ENCODE results near the gene PLCH1. TPM values are rescaled to one million over a fixed set of nuclear protein-coding genes. Genes with fewer than 3 reads are reported as not detected.
A peak's percentile ranks its signal among the peaks of the same experiment; 100 is the strongest.

The PLCH1 gene
- total RNA-seq, 1 experiment from 2014 or later = 4.1 TPM

DNA sequence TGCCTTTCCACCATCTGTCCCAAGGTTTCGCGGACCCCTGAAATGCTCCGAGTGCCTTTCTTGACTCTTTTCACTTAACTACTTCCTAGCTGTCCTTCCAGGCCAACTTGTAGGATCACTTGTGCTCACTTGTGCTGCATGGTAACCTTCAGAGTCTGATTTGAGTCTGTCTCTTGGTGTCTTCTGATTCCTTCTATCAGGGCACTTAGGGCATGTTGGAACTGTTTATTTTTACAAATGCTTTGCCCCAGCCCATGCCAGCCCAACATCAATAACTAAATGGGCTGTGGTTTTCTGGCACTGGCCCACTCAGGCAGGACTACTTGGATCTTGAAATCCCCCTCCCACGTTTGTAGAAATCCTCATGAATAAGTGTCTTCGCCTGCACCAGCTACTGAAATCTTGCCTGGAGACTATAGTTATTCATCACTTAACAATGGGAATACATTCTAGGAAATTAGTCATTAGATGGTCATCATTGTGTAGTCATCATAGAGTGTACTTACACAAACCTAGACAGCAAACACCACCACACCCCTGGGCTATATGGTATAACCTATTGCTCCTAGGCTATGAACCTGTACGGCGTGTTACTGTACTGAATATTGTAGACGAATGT lies 328.3 kb downstream of the PLCH1 start:
- peak overlapping the region; percentile 84 for H3K27ac ChIP-seq (ENCODE audit: low read length)
- no peaks in the 10 kb centered on the region for H3K9me3 ChIP-seq (ENCODE audit: low read length)
- peak overlapping the region; percentile 30; the same call in 1 of the 2 replicates for H3K9ac ChIP-seq (ENCODE audit: low read length)
- H3K79me2 ChIP-seq (ENCODE audit: low read length) = no peaks in the 10 kb centered on the region
- H3K4me3 ChIP-seq (ENCODE audit: low read length) = peak overlapping the region; percentile 41; the same call in 1 of the 2 replicates
- ChIA-PET CTCF (no interaction called here), POLR2A (ENCODE audit: unreplicated experiment) (interaction anchor here (0.5 kb wide), 1 partner anchor 105 kb away, joined by 4 read pairs; no protein-coding TSS in a partner anchor)
- H3K4me2 ChIP-seq (ENCODE audit: low read length) = peak overlapping the region; percentile 60
- peak; percentile 96 for ATAC-seq
- intact Hi-C loops (cut with micrococcal nuclease) = loop anchor here (1.0 kb wide), 2 partner anchors 25 to 286 kb away; no protein-coding TSS in a partner anchor
- H3F3A ChIP-seq (ENCODE audit: low read length, unreplicated experiment) = no peaks in the 10 kb centered on the region
- H3K27me3 ChIP-seq (ENCODE audit: low read length) = no peaks in the 10 kb centered on the region
- no TSS peak for BruUV-seq (replicated peaks)
- no peaks in the 10 kb centered on the region for H4K20me1 ChIP-seq (ENCODE audit: low read length)
- H3K4me1 ChIP-seq (ENCODE audit: insufficient read depth, low read length) = peaks cover 27% of the 10 kb centered on the region
- peak; percentile 97 for DNase-seq
- no peak for TF ChIP-seq EZH2 (IDR thresholded peaks at IDR 0.05; ENCODE audit: low read length, unreplicated experiment)
- TF ChIP-seq, protein P1, sequence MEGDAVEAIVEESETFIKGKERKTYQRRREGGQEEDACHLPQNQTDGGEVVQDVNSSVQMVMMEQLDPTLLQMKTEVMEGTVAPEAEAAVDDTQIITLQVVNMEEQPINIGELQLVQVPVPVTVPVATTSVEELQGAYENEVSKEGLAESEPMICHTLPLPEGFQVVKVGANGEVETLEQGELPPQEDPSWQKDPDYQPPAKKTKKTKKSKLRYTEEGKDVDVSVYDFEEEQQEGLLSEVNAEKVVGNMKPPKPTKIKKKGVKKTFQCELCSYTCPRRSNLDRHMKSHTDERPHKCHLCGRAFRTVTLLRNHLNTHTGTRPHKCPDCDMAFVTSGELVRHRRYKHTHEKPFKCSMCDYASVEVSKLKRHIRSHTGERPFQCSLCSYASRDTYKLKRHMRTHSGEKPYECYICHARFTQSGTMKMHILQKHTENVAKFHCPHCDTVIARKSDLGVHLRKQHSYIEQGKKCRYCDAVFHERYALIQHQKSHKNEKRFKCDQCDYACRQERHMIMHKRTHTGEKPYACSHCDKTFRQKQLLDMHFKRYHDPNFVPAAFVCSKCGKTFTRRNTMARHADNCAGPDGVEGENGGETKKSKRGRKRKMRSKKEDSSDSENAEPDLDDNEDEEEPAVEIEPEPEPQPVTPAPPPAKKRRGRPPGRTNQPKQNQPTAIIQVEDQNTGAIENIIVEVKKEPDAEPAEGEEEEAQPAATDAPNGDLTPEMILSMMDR (conservative IDR thresholded peaks at IDR 0.05; ENCODE audit: low read depth, low read length) = no peak
- no peak for TF ChIP-seq EZH2phosphoT487 (IDR thresholded peaks at IDR 0.05; ENCODE audit: borderline replicate concordance, low read length)
- no peaks in the 10 kb centered on the region for H3K36me3 ChIP-seq (ENCODE audit: low read depth, low read length)
- H3K9me2 ChIP-seq (replicated peaks; ENCODE audit: low read length) = no peaks in the 10 kb centered on the region
- no peak overlapping the region for H2AFZ ChIP-seq (ENCODE audit: low read length)

DNA sequence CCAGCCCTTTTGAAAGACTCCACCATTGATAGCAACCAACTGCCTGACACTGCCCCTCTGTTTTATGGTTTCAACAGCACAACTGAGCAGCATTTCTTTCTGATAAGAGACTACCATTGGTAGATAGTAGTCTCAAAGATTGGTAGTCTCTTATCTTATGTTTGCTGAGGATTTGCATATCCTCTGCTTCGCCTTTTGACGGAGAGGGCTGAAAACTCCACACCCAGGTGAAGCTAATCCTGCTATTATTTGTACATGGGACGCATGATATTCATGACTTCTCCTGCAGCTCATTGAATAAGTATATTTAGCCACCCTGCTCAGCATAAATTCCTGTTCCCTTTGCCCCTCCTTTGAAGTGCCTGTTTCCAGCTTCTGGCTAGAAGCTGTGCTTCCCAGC lies 332.0 kb downstream of the PLCH1 start:
- ATAC-seq = no peak
- no peaks in the 10 kb centered on the region for H3K9me2 ChIP-seq (replicated peaks; ENCODE audit: low read length)
- intact Hi-C loops (cut with micrococcal nuclease) = no loop called here

More for the DNA sequence above, 332.0 kb downstream of the PLCH1 start:
- no TSS peak for BruUV-seq (replicated peaks)
- Histone ChIP-seq H3K27ac (ENCODE audit: low read length) (no peak overlapping the region), H3K27me3 (ENCODE audit: low read length) (no peaks in the 10 kb centered on the region), H3K4me2 (ENCODE audit: low read length) (no peak overlapping the region), H3F3A (ENCODE audit: low read length, unreplicated experiment) (no peaks in the 10 kb centered on the region), H3K9me3 (ENCODE audit: low read length) (no peaks in the 10 kb centered on the region), H3K79me2 (ENCODE audit: low read length) (no peaks in the 10 kb centered on the region), H2AFZ (ENCODE audit: low read length) (no peak overlapping the region), H3K36me3 (ENCODE audit: low read depth, low read length) (no peaks in the 10 kb centered on the region), H3K9ac (ENCODE audit: low read length) (no peak overlapping the region), H3K4me3 (ENCODE audit: low read length) (no peak overlapping the region), H4K20me1 (ENCODE audit: low read length) (no peaks in the 10 kb centered on the region), H3K4me1 (ENCODE audit: insufficient read depth, low read length) (peaks cover 21% of the 10 kb centered on the region)
- ChIA-PET CTCF (no interaction called here), POLR2A (ENCODE audit: unreplicated experiment) (no interaction called here)
- no peak for DNase-seq
- TF ChIP-seq EZH2phosphoT487 (IDR thresholded peaks at IDR 0.05; ENCODE audit: borderline replicate concordance, low read length) (no peak), EZH2 (IDR thresholded peaks at IDR 0.05; ENCODE audit: low read length, unreplicated experiment) (no peak)
- TF ChIP-seq, protein P1 (conservative IDR thresholded peaks at IDR 0.05; ENCODE audit: low read depth, low read length) = no peak
